ENCODE results near the gene MORN2.

MORN2 gene

DNA sequence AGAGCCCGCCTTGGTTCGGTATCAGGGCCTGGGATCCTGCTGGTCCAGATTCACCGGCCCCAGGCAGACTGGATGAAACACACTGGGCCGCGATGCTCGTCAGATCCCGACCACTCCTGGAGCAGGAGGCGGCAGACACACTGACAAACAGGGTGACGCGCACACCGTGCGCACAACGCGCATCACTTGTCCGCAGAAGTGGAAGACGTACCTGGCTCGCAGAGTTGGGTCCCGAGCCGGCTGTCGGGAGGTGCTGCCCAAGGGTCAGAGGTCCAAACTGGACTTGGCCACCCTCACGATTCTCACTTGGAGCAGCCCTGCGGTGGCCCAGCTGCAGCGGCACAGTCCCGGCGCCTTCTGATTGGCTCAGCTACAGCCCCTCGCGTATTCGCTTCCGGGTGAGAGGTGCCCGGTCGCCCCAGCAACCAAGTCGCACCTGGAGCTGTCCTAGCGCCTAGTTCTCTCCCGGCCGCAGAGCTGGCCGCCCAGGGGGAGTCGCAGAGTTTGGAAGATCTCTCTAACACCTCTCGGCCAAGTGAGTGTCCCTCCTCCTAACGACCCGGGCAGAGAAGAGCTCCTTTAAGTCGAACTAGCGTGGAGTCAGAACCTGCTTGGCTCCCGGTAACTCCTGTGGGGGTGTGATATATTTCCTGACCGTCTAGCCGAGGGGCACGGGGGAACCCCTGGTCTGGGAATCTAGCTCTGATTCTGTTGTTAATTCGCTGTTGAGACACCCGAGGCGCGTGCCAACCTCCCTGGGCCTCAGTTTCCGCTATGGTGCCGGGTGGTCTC lies at the start of gene MORN2, which contains the start of gene DHX57:
Gene MORN2 (plus strand): TSS at position 401 of the 792 bp plus-strand sequence.
Gene DHX57 (minus strand): TSS at position 359 of the 792 bp plus-strand sequence. CDS start 7,529 bp downstream, outside the sequence.
- DNase-seq = peak; percentile 67

DNA sequence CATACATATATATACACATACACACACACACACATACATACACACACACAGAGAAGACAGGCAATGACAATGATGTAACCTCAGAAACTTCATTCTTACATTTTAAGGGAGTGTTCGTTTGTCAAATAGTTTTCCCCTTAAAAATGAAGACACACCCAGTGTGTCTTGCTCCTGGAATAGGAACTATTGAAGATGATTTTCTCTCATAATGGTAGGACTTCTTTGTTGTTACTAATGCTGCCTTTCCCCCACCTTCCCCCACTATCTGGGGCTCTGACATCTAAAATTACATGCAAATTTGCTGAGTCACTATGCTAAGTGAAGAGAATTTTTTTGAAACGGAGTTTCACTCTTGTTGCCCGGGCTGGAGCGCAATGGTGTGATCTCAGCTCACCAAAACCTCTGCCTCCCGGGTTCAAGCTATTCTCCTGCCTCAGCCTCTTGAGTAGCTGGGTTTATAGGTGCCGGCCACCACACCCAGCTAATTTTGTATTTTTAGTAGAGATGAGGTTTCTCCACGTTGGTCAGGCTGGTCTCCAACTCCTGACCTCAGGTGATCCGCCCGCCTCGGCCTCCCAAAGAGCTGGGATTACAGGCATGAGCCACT lies 48.1 kb upstream of the MORN2 start:
- peak; percentile 60 for DNase-seq

DNA sequence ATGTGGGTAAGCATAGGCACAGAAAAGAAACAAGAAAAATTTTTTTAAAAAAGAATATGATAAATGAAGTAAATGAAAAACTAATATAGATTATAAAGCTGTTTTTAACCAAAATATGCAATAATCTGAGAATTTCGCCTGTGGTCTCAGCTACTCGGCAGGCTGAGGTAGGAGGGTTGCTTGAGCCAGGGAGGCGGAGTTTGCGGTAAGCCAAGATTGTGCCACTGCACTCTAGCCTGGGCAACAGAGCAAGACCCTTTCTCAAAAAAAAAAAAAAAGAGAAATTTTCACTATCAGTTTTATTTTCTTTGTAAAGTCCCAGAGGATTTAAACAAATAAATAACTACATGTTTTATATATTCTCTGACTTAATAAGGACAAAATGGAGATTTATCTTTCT lies 47.3 kb upstream of the MORN2 start:
- DNase-seq = no peak

DNA sequence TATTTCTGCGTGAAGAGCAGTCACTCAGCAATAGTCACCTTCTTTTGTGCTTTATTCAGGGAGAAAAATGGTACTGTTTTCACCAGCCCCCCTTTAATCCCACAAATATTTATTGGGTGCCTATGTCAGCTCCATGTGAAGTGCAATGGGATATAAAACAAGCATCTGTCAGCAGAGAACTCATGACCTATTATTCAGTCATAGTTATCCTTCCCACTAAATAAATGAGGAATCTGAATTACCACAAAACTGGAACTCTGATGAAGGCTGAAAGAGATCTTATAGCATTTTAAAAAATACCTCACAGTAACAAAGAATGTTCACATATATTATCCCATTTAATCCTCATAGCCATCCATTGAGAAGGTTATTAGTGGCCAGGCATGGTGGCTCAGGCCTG lies 45.8 kb upstream of the MORN2 start:
- DNase-seq = no peak

DNA sequence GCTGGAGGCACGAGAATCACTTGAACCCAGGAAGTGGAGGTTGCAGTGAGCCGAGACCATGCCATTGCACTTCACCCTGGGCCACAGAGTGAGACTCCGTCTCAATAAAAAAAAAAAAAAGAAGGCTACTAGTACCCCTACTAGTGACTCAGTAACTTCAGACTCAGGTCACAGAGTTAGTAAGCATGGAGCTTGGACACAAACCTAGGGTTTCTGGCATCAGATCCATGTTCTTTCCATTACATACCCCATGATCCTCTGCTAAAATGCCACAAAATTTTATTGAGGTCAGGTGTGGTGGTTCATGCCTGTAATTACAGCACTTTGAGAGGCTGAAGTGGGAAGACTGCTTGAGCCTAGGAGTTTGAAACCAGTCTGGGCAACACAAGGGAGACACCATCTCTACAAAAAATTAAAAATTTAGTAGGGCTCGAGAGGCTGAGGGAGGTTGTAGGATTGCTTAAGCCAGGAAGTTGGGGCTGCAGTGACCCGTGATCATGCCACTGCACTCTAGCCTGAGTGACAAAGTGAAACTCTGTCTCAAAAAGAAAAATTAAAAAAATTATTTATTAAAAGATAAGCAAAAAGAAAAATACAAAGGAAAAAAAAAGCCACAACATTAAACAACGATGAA lies 45.1 kb upstream of the MORN2 start:
- DNase-seq = no peak

DNA sequence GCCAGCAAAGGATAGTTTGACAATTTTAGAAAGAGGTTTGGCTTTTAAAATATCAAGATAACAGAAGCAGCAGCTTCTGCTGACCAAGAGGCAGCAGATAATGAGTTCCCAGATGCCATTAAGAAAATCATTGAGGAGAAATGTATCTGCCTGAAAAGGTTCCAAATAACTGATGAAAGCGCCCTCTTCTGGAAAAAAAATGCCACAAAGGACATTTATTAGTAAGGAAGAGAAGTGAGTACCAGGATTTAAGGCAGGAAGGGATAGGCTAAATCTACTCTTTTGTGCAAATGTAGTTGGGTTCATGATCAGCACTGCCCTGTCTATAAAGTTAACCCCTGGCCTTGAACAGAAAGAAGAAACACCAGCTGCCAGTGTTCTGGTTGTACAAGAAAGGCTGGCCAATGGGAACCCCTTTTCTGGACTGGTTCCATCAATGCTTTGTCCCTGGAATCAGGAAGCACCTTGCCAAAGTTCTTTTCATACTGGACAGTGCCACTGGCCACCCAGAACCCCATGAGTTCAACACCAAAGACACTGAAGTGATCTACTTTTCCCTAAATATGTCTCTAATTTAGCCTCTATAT lies 40.7 kb upstream of the MORN2 start:
- DNase-seq = peak; percentile 5

DNA sequence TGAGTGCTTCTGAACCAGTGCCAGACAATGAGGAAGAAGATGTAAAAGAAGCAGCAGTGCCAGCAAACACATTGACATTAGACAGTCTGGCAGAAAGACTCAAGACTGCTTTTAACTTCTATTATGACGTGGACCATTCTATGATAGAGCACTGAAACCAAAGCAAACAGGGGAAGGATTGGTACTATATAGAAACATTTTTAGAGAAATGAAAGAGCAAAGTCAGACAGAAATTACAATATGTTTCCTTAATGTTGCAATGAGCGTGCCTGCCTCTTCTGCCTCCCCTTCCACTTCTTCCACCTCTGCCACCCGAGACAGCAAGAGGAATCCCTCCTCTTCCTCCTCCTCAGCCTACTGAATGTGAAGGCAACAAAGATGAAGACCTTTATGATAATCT lies 39.8 kb upstream of the MORN2 start:
- DNase-seq = no peak

DNA sequence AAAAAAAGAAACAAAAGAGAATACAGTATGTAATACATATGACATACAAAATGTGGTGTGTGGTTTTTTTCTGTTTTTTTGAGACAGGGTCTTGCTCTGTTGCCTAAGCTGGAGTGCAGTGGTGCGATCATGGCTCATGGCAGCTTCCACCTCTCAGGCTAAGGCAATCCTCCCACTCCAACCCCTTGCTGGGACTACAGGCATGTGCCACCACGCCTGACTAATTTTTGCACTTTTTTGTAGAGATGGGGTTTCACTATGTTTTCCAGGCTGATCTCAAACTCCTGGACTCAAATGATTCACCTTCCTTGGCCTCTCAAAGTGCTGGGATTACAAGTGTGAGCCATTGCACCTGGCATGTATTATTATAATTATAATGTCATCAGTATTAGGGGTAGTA lies 39.0 kb upstream of the MORN2 start:
- DNase-seq = no peak

DNA sequence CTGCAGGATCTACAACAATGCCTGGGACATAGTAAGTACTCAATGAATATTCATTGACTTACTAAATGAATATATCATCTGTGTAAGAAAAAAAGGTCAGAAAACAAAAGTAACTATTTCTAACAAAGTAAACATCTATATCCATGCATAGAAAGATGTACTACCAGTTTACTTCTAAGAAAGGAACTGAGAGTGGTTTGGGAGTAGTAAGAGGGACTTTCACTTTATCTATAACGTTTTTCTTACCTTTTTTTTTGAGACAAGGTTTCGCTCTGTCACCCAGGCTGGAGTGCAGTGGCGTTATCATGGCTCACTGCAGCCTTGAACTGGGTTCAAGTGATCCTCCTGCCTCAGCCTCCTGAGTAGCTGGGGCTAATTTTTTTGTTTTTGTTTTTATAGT lies 25.7 kb upstream of the MORN2 start:
- DNase-seq = no peak

DNA sequence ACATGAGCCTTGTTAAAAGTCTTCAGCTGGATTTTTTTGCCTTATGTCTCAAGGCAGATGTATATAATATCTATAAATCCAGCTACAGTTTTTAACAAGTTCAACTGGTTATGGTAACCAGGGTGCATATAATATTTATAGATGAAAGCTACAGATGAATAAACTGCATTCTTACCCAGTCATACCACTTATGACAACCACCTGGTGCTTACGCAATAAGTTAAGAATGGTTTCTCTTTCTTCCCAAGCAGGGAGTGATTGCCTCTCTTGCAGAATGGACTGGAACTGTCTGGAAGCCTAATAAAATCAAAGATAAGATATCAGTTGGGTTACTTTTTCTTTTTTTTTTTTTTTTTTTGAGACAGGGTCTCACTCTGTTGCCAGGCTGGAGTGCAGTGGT lies 19.6 kb upstream of the MORN2 start:
- no peak for DNase-seq

DNA sequence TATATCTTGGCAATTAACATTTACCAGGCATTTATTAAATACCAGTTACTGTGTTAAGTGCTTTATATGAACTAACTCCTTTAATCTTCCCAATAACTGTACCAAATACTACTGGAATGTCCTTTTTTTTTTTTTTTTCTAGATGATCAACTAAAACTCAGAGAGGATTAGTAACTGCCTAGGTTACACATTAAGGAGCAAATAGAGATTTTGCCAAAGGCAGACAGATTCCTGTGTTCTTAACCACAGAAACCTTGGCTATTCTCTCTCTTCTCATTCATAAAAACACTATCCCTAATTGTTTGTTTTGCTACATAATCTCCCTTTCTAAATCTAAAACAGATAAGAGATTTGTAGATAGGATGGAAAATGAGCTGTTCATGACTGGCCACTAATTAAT lies 13.3 kb upstream of the MORN2 start:
- no peak for DNase-seq

DNA sequence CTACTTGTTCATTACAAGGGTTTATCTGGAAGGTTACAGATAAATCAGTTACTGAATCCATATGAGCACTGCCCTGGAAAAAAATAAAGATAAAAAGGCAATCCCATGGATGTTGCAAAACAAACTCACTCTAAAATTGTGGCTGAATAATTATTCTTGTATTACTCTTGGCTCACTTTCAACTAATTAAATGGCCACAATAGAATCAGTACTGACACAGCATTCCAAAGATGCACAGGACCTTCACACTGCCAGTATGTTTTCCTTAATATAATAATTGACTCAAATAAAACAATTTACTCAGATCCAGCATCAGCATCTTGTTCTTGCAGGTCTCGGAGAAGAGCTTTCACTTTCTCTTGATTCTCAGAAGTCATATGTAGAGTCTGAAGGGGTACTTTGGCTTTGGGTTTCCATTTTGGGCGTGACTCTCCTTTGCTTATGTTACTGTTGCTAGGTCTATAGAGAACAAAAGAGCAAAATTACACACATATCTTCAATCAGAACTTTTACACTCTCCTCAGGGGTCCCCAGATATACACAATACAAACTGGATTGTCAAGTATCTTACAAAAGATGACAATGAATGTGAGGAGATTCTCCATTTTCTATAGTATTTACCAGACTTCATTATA lies 12.6 kb upstream of the MORN2 start:
- no peak for DNase-seq

DNA sequence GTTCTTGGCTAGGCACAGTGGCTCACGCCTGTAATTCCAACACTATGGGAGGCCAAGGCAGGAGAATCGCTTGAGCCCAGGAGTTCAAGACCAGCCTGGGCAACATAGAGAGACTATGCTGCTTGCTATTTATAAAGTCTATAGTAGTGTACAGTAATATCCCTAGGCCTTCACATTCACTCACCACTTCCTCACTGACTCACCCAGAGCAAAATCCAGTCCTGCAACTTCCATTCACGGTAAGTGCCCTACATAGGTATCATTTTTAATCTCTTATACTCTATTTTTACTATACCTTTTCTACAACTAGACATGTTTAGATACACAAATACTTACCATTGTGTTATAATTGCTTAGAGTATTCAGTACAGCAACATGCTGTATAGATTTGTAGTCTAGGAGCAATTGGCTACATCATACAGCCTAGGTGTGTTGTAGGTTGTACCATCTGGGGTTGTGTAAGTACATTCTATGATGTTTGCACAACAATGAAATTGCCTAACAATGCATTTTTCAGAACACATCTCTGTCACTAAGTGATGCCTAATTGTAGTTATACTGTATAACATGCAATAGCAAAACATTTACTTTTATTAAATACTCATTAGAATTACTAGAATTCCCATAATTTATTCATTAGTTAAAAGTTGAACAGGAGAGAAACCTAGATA lies 8.9 kb upstream of the MORN2 start:
- DNase-seq = no peak

DNA sequence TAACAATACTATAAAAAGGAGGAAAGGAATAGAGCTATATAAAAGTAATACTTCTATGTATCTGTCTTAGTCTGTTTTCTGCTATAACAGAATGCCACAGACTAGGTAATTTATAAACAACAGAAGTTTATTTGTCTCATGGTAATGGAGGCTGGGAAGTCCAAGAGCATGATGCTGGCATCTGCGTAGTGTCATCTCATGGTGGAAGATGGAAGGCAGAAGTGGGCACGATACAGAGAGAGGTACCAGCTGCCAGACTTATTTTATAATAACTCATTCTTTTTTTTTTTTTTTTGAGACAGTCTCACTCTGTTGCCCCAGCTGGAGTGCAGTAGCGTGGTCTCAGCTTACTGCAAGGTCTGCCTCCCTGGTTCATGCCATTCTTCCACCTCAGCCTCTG lies 4.3 kb upstream of the MORN2 start:
- no peak for DNase-seq

DNA sequence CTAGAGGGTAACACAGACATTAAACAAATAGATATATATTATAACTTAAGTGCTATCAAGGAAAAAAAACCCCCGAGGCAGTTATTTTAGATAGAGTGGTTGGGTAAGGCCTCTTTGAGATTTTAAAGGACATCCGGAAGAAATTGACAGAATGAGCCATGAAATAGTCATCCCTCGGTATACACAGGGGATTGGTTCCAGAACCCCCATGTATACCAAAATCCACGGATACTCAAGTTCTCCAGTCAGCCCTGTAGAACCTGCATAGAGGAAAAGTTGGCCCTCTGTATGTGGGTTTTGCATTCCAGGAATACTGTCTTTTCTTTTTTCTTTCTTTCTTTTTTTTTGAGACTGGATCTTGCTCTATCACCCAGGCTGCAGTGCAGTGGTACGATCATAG lies 2.0 kb upstream of the MORN2 start:
- DNase-seq = no peak

DNA sequence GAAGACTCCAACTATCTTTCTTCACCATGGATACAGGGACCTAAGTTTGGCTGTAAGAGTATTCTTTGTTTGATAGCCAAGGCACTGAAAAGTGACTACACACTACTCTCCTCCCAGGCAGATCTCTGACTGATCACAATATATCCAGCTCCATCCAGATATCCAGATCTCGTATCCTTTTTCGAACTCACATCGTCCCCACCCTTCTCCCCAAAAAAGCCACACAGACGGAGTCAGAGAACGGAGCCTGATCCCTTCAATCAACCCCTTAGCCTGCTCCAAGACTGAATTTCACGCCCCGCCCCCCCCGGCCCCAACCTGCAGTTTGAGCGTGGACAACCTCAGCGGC lies 575 bp upstream of the MORN2 start:
- no peak for DNase-seq

DNA sequence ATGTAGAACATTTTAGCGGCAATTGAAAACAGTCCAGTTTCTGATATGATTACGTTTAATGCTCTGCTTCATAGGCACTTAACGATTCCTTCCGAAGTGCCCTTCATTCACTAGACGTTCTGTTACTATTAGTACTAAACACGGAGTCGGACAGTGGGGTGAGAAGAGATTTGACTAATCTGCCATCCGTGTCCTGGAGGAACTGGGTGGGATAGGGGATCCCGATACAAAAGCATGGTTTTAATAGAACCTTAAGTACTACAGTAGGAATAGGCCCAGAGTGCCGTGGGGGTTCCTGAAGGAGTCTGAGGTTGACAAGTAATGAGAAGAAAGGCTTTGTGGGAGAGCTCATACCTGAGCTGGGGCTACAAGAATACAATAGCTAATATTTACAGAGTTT lies 631 bp downstream of the MORN2 start:
- DNase-seq = no peak

DNA sequence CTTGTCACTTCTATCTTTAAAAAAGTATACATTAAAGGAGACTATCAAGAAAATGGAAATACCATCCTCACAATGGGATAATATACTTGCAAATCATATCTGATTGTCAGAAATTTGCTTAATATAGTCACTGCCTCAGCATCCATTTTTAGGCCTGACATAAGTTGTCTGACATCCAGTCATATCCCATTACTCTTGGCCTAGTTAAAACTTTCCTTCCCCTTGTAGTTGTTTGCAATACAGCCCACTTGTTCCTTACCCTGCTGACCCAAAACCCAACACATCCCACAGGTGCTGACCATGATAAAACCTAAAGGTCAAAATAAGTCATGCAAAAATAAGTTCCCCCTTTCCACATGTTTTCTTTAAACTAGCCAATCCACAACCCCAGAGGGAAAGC lies 10.3 kb downstream of the MORN2 start:
- no peak for DNase-seq

DNA sequence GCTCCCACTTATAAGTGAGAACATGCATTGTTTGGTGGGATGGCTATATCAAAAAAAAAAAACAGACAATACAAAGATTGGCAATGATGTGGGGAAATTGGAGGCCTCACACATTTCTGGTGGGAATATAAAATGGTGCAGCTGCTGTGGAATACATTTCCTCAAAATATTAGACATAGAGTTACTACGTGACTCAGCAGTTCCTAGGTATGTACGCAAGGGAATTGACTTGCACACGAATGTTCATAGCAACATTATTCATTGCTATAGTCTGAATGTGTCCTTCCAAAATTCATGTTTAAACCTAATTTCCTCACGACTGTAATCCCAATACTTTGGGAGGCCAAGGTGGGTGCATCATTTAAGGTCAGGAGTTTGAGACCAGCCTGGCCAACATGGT lies 11.6 kb downstream of the MORN2 start:
- DNase-seq = no peak

DNA sequence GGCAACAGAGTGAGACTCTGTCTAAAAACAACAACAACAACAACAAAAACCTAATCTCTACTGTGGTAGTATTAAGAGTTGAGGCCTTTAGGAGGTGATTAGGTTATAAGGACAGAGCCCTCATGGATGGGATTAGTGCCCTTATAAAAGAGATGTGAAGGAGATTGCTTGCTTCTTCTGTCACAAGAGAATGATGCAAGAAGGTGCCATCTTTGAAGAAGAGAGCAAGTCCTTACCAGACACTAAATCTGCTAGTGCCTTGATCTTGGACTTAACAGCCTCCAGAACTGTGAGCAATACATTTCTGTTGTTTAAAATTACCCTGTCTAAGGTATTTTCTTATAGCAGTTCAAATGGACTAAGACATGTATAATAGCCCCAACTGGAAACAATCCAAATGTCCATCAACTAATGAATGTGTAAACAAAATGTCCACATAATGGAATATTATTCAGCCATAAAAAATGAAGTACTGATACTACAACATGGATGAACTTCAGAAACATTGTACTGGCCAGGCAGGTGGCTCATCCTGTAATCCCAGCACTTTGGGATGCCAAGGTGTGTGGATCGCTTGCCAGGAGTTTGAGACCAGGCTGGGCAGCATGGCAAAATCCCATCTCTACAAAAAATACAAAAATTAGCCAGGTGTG lies 12.3 kb downstream of the MORN2 start:
- DNase-seq = no peak

DNA sequence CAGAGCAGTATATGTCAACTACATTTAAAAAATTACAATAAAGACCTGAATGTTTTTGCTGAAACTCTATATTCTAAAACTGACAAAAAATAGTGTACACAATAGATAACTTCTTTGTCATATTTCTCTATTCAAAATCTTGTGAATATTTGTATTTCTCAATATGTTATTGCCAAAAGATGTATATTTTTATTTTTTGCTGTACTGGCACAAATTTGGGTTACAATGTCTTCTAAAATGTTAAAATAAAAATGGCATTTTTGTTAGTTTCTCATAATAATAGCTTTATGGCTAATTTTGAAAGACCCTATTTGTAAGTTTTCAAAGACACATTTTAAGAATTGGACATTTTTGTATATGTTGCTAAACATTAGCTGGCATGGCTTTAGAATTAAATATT lies 13.3 kb downstream of the MORN2 start:
- DNase-seq = no peak

DNA sequence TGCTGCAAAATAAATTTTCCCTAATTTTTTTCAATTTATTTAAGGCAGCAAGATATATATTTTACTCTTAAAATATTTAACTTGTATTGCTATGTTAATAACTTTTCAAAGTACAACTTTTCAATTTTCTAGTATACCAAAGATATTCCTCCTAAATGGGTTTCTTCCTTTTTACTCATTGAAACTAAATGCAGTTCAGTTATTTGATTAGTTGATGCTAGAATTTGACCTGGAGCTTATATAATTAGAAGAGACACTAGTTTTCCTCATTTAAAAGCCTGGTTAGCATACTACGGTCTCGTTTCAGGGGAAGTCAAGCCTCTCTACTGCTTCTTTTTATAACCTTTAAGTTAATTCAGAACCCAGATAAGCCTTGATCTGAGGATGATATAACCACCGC lies 13.8 kb downstream of the MORN2 start, which contains the start of gene ARHGEF33:
Gene ARHGEF33 (plus strand): TSS at position 301 of the 400 bp plus-strand sequence. CDS start 29,573 bp downstream, outside the sequence.
- DNase-seq = no peak

Data from amniotic stem cell (primary cell).